Measurements from ENCODE around the gene KLKB1. TPM values are rescaled to one million over a fixed set of nuclear protein-coding genes. Genes with fewer than 3 reads are reported as not detected.
A peak's percentile ranks its signal among the peaks of the same experiment; 100 is the strongest.

KLKB1 gene
- 1 to 10 TPM in 3 of 4 donors, under 1 TPM in 1; 0.98 to 3.7 (median 1.3) TPM for total RNA-seq

DNA sequence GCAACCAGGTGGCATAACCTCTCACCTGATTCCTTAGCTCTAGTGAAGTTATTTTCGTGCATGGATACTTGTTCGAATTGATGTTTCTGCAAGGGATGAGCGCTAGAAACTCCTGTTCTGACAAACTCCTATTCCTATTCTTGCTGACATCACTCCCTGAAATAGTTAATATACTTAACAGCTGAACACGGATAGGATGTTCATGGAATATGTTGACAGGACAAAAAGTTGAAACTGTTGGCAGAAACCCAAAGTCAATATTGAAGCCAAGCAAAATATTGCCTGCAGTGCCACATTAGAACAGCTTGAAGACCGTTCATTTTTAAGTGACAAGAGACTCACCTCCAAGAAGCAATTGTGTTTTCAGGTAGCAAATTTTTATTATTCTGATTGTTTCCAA, at the start of gene KLKB1:
Gene KLKB1 (plus strand): TSS at position 287 of the 400 bp plus-strand sequence. CDS start 689 bp downstream, outside the sequence.
- Histone ChIP-seq H3K27ac (no peak within 1 kb of the TSS), H3K4me1 (peaks cover 0 to 3% (median 0%) of the 10 kb centered on the region in 4 donors), H3K36me3 (peaks cover 0 to 18% (median 0%) of the 10 kb centered on the region in 3 donors), H3K27me3 (no peaks in the 10 kb centered on the region), H3K9me3 (peaks cover 0 to 28% (median 3%) of the 10 kb centered on the region in 4 donors), H3K4me3 (peak within 1 kb of the TSS in 1 of 4 donors; percentile 10)
- DNase-seq (ENCODE audit: low spot score in 2 of 2), result no peak
- TF ChIP-seq POLR2A (IDR thresholded peaks at IDR 0.05) (no peak), EP300 (IDR thresholded peaks at IDR 0.05) (no peak)
- TF ChIP-seq, protein P1, sequence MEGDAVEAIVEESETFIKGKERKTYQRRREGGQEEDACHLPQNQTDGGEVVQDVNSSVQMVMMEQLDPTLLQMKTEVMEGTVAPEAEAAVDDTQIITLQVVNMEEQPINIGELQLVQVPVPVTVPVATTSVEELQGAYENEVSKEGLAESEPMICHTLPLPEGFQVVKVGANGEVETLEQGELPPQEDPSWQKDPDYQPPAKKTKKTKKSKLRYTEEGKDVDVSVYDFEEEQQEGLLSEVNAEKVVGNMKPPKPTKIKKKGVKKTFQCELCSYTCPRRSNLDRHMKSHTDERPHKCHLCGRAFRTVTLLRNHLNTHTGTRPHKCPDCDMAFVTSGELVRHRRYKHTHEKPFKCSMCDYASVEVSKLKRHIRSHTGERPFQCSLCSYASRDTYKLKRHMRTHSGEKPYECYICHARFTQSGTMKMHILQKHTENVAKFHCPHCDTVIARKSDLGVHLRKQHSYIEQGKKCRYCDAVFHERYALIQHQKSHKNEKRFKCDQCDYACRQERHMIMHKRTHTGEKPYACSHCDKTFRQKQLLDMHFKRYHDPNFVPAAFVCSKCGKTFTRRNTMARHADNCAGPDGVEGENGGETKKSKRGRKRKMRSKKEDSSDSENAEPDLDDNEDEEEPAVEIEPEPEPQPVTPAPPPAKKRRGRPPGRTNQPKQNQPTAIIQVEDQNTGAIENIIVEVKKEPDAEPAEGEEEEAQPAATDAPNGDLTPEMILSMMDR (IDR thresholded peaks at IDR 0.05), result no peak
- WGBS, 2 donors, result 64 to 65% methylated on average over 5 of the region's 5 CpGs

DNA sequence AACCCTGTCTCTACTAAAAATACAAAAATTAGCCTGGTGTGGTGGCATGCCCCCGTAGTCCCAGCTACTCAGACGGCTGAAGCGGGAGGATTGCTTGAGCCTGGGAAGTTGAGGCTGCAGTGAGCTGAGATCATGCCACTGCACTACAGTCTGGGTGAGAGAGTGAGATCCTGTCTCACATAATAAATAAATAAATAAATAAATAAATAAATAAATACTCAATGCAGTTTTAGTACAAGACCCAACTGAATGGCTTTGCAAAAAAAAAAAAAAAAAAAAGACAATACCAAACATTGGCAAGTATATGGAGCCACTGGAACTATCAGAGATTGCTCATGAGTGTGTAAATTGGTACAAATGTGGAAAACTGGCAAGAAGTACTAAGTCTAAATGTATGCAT, 39.2 kb upstream of the KLKB1 start:
- WGBS, 2 donors, result 74 to 92% methylated on average over 3 of the region's 3 CpGs
- Histone ChIP-seq H3K9me3 (no peaks in the 10 kb centered on the region), H3K4me3 (no peak overlapping the region), H3K36me3 (no peaks in the 10 kb centered on the region), H3K4me1 (peaks cover 0 to 26% (median 14%) of the 10 kb centered on the region in 4 donors), H3K27me3 (no peaks in the 10 kb centered on the region), H3K27ac (no peak overlapping the region)
- no peak for TF ChIP-seq EP300 (IDR thresholded peaks at IDR 0.05)
- TF ChIP-seq, protein P1 (IDR thresholded peaks at IDR 0.05), result no peak
- DNase-seq (ENCODE audit: low spot score in 2 of 2), result no peak

DNA sequence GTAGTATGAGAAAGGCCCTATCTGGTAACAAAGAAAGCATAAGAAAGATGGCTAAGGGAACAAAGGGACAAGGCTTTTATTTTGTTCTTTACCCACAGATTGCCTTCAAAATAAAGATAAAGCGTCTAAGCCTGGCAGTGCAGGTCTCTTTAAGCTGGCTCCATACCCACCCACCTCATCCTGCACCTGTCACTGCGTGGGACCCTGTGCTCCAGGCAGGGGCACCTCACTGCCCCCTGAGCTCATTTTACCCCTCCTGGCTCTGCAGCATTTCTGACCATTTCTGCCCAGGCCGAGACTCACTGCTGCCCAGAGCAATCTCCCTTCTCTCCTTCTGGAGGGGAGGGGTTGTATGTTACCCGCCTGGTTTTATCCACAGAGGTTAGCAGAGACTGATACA, 37.7 kb upstream of the KLKB1 start:
- H3K36me3 ChIP-seq, result no peaks in the 10 kb centered on the region
- H3K4me3 ChIP-seq, result no peak overlapping the region
- H3K9me3 ChIP-seq, result no peaks in the 10 kb centered on the region
- TF ChIP-seq EP300 (IDR thresholded peaks at IDR 0.05), result no peak
- no peak for TF ChIP-seq POLR2A (IDR thresholded peaks at IDR 0.05)
- TF ChIP-seq, protein P1 (IDR thresholded peaks at IDR 0.05), result no peak
- DNase-seq (ENCODE audit: low spot score in 2 of 2), result no peak
- 58 to 69% methylated on average over 4 of the region's 4 CpGs for WGBS, 2 donors
- no peaks in the 10 kb centered on the region for H3K27me3 ChIP-seq
- H3K27ac ChIP-seq, result peak overlapping the region; percentile 89 to 98 (median 96)
- H3K4me1 ChIP-seq, result peaks cover 0 to 40% (median 16%) of the 10 kb centered on the region in 4 donors

DNA sequence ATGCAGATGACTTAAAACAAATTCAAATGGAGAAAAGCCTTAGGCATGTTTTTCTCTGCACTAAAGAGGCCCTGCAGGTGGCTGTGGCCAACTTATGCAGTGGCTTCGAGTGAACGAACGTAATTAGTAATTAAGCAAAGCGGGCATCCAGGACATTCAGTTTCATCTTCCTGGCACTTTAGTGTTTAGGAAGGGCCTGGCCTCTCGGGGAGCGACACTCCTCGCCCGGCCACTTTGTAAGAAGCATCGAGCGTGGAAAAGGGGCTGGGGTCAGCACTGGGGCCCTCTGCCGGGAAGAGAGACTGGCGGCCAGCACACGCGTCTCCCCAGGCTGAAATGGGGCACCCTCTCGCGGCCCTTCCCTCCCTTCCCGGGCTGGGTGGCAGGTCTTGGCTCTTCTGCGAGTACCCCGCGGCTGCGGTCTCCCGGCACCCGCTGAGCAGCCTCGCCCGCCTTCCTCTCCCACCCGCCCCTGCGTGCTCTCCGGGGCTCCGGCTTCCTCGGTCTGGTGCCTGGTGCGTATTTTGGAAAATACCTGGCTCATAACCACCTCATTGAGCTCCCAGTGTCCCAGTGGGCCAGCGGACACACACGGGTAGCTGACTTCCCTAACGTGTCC, 36.6 kb upstream of the KLKB1 start:
- Histone ChIP-seq H3K4me3 (peak overlapping the region; percentile 74 to 87 (median 86)), H3K36me3 (peaks cover 0 to 7% (median 0%) of the 10 kb centered on the region in 3 donors), H3K27ac (peak overlapping the region; percentile 89 to 98 (median 96)), H3K4me1 (peaks cover 0 to 40% (median 16%) of the 10 kb centered on the region in 4 donors), H3K9me3 (no peaks in the 10 kb centered on the region), H3K27me3 (no peaks in the 10 kb centered on the region)
- 0 to 1% methylated on average over 15 to 34 of the region's 34 CpGs for WGBS, 2 donors
- no peak for DNase-seq (ENCODE audit: low spot score in 2 of 2)
- TF ChIP-seq POLR2A (IDR thresholded peaks at IDR 0.05), result no peak
- TF ChIP-seq, protein P1 (IDR thresholded peaks at IDR 0.05), result peak in 1 of 5 experiments; percentile 10

Measured in tibial nerve (tissue), 4 donors.